Esophagus squamous epithelium (tissue), 5 donors: Measurements from ENCODE around the gene DCANP1. TPM values are rescaled to one million over a fixed set of nuclear protein-coding genes. Genes with fewer than 3 reads are reported as not detected.

Experiments used
- DNase-seq: peaks from one replicate; lab custom pipeline; 2025; lab: John Stamatoyannopoulos, UW
- H3K27ac ChIP-seq, 4 donors: fragments of 200-600 bp; sonication (generic); one replicate each; pipeline ENCODE4 v1.5.1; 2016 to 2019; ENCODE audit warnings: mild to moderate bottlenecking in 1 of 4
- H3K27me3 ChIP-seq, 4 donors: fragments of 200-600 bp; sonication (generic); 1 replicate in 3 of 4; 2 replicates in 1 of 4; pipeline versions ENCODE4 v1.5.1 to v1.6.0; 2017 to 2021; ENCODE audit warnings: antibody characterized with exemption in 1 of 4
- H3K36me3 ChIP-seq, 3 donors: fragments of 200-600 bp; sonication (generic); one replicate each; pipeline ENCODE4 v1.5.1; 2016 to 2019
- H3K4me1 ChIP-seq, 3 donors: fragments of 200-600 bp; sonication (generic); one replicate each; pipeline ENCODE4 v1.5.1; 2017 to 2019
- H3K4me3 ChIP-seq, 4 donors: fragments of 200-600 bp; sonication (generic); 1 replicate in 3 of 4; 2 replicates in 1 of 4; pipeline ENCODE4 v1.5.1; 2016 to 2019; ENCODE audit warnings: mild to moderate bottlenecking in 2 of 4, moderate library complexity in 1 of 4
- H3K9me3 ChIP-seq, 3 donors: fragments of 200-600 bp; sonication (generic); one replicate each; pipeline ENCODE4 v1.5.1; 2016 to 2019
- CTCF ChIP-seq, 6 experiments: fragments of 450-650 bp in 4 of 6; fragments of 200-600 bp in 2 of 6; sonication (generic) in 2 of 6; IDR thresholded peaks; one replicate each; pipeline ENCODE4 v1.5.1; 2016 to 2019; ENCODE audit warnings: antibody characterized with exemption in 6 of 6, mild to moderate bottlenecking in 4 of 6, moderate library complexity in 4 of 6
- POLR2A ChIP-seq, 4 donors: fragments of 450-650 bp; IDR thresholded peaks; one replicate each; pipeline ENCODE4 v1.6.1; 2017; ENCODE audit warnings: antibody characterized with exemption in 4 of 4, mild to moderate bottlenecking in 4 of 4, moderate library complexity in 3 of 4
- WGBS, 2 donors: methylation state at CpG; one replicate each; pipeline ENCODE4 v1.1.5; 2018; 5-methylcytosine and 5-hydroxymethylcytosine counted together
- intact Hi-C: fragments of 100-400 bp; cut with DNase I; formaldehyde crosslinking; loops from one replicate; pipeline ENCODE4 v1.15.0; 2022
- total RNA-seq, 4 donors: library from RNA; depleted of rRNA; stranded (reverse); fragments of >200 nt; gene quantifications; one replicate each; pipeline ENCODE4 v1.1.0, GENCODE V29; 2016
- donor health status: DM: yes; HTN: yes; CAD: no.

DCANP1 gene
- total RNA-seq, 4 donors from 2014 or later: 0.44 to 0.57 TPM; not detected in 2

DNA sequence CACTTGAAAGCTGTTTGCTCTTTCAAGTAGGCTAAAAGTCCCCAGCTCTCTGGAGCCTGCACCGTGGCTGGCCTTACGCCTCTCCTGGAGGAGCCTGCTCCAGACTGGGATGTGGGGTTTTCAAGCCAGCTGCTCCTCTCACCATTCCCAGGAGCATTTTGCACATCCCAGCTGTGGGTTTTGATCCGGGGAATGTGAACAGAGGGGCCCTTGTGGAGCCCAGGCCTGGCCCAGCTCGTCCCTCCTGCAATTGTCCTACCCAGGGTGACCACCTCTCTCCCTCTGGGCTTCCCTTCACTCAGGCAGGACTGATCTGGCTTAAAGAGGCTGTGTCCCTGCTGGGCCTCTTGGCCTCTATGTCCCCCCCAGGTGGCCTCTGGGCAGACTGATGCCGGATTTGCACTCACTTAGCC, 37.5 kb upstream of the DCANP1 start:
- H3K4me3 ChIP-seq: no peak overlapping the region
- no peak for DNase-seq
- no peak overlapping the region for H3K27ac ChIP-seq
- peaks cover 11 to 20% (median 18%) of the 10 kb centered on the region in 3 donors for H3K4me1 ChIP-seq
- intact Hi-C loops: no loop called here
- WGBS, 2 donors: 69 to 81% methylated on average over 2 to 5 of the region's 5 CpGs
- H3K9me3 ChIP-seq: no peaks in the 10 kb centered on the region
- TF ChIP-seq POLR2A (IDR thresholded peaks at IDR 0.05) (no peak), CTCF (IDR thresholded peaks at IDR 0.05) (no peak)
- no peaks in the 10 kb centered on the region for H3K36me3 ChIP-seq
- peaks cover 0 to 58% (median 0%) of the 10 kb centered on the region in 4 donors for H3K27me3 ChIP-seq

GRCh38 chr5:135483254-135483653, 36.1 kb upstream of the DCANP1 start:
- intact Hi-C loops: no loop called here
- WGBS, 2 donors: 54 to 90% methylated on average over 1 of the region's 1 CpG
- no peak for DNase-seq
- H3K27me3 ChIP-seq: peaks cover 0 to 49% (median 0%) of the 10 kb centered on the region in 4 donors
- no peaks in the 10 kb centered on the region for H3K9me3 ChIP-seq
- TF ChIP-seq POLR2A (IDR thresholded peaks at IDR 0.05) (no peak), CTCF (IDR thresholded peaks at IDR 0.05) (no peak)
- H3K4me1 ChIP-seq: peaks cover 3 to 6% (median 4%) of the 10 kb centered on the region in 3 donors
- H3K4me3 ChIP-seq: no peak overlapping the region
- no peak overlapping the region for H3K27ac ChIP-seq
- no peaks in the 10 kb centered on the region for H3K36me3 ChIP-seq

GRCh38 chr5:135482381-135482933, 35.3 kb upstream of the DCANP1 start:
- WGBS, 2 donors: 74% methylated on average over 5 to 7 of the region's 9 CpGs
- Histone ChIP-seq H3K9me3 (no peaks in the 10 kb centered on the region), H3K27ac (no peak overlapping the region), H3K4me1 (no peaks in the 10 kb centered on the region), H3K4me3 (no peak overlapping the region), H3K27me3 (peaks cover 0 to 48% (median 0%) of the 10 kb centered on the region in 4 donors), H3K36me3 (no peaks in the 10 kb centered on the region)
- no peak for DNase-seq
- no peak for TF ChIP-seq POLR2A (IDR thresholded peaks at IDR 0.05)
- no peak for TF ChIP-seq CTCF (IDR thresholded peaks at IDR 0.05)
- intact Hi-C loops: no loop called here

GRCh38 chr5:135481909-135482311, 34.8 kb upstream of the DCANP1 start:
- no peaks in the 10 kb centered on the region for H3K9me3 ChIP-seq
- no peak overlapping the region for H3K27ac ChIP-seq
- no peak for DNase-seq
- WGBS, 2 donors: 94 to 95% methylated on average over 4 of the region's 4 CpGs
- H3K4me3 ChIP-seq: no peak overlapping the region
- H3K36me3 ChIP-seq: no peaks in the 10 kb centered on the region
- no peaks in the 10 kb centered on the region for H3K4me1 ChIP-seq
- peaks cover 0 to 46% (median 0%) of the 10 kb centered on the region in 4 donors for H3K27me3 ChIP-seq
- intact Hi-C loops: no loop called here
- TF ChIP-seq POLR2A (IDR thresholded peaks at IDR 0.05) (no peak), CTCF (IDR thresholded peaks at IDR 0.05) (no peak)

GRCh38 chr5:135481387-135481786, 34.2 kb upstream of the DCANP1 start:
- Histone ChIP-seq H3K36me3 (no peaks in the 10 kb centered on the region), H3K4me1 (no peaks in the 10 kb centered on the region), H3K9me3 (no peaks in the 10 kb centered on the region), H3K27ac (no peak overlapping the region), H3K4me3 (no peak overlapping the region), H3K27me3 (peaks cover 0 to 43% (median 0%) of the 10 kb centered on the region in 4 donors)
- 60 to 65% methylated on average over 5 of the region's 5 CpGs for WGBS, 2 donors
- intact Hi-C loops: no loop called here
- TF ChIP-seq POLR2A (IDR thresholded peaks at IDR 0.05) (no peak), CTCF (IDR thresholded peaks at IDR 0.05) (no peak)
- no peak for DNase-seq
